Neural cell (in vitro differentiated cells): ENCODE results near the gene DGCR8. TPM values are rescaled to one million over a fixed set of nuclear protein-coding genes. Genes with fewer than 3 reads are reported as not detected.

Source experiments
- H2AFZ ChIP-seq: fragments of 200-600, 300-800 bp; sonication (generic), shearing (Covaris generic); 2 replicates; pipeline ENCODE4 v1.6.0; 2014; ENCODE audit warnings: low read depth, mild to moderate bottlenecking, antibody characterized with exemption, low read length, moderate library complexity
- H3F3A ChIP-seq: fragments of 200-600 bp; shearing (Covaris generic); 2 replicates; pipeline ENCODE4 v1.6.1; 2016; ENCODE audit warnings: mild to moderate bottlenecking, moderate library complexity, mixed read lengths, antibody characterized with exemption, low read length; ENCODE audit not compliant: insufficient read depth, poor library complexity, severe bottlenecking
- H3K27ac ChIP-seq: fragments of 200-600, 300-800 bp; sonication (generic), shearing (Covaris generic); 2 replicates; pipeline ENCODE4 v1.5.1; 2014; ENCODE audit warnings: mild to moderate bottlenecking, low read length, moderate library complexity
- H3K27me3 ChIP-seq: fragments of 300-800, 200-600 bp; sonication (generic), shearing (Covaris generic); 2 replicates; pipeline ENCODE4 v1.6.0; 2014; ENCODE audit warnings: mild to moderate bottlenecking, low read depth, low read length, moderate library complexity; ENCODE audit not compliant: insufficient read depth
- H3K36me3 ChIP-seq: fragments of 300-800, 200-600 bp; sonication (generic), shearing (Covaris generic); 2 replicates; pipeline ENCODE4 v1.5.1; 2014; ENCODE audit warnings: mild to moderate bottlenecking, antibody characterized with exemption, low read length, moderate library complexity; ENCODE audit not compliant: insufficient read depth
- H3K4me2 ChIP-seq: fragments of 300-800, 200-600 bp; sonication (generic), shearing (Covaris generic); 2 replicates; pipeline ENCODE4 v1.6.0; 2014; ENCODE audit warnings: mild to moderate bottlenecking, low read length
- H3K4me3 ChIP-seq: fragments of 300-800, 200-600 bp; sonication (generic), shearing (Covaris generic); 2 replicates; pipeline ENCODE4 v1.5.1; 2014; ENCODE audit warnings: mild to moderate bottlenecking, low read length, moderate library complexity
- H3K79me2 ChIP-seq: fragments of 200-600 bp; shearing (Covaris generic); replicated peaks from 2 replicates; pipeline ENCODE4 v1.6.0; 2014; ENCODE audit warnings: mild to moderate bottlenecking, low read length, moderate library complexity; ENCODE audit not compliant: insufficient read depth
- H3K9ac ChIP-seq: fragments of 300-800, 200-600 bp; sonication (generic), shearing (Covaris generic); 2 replicates; pipeline ENCODE4 v1.6.1; 2016; ENCODE audit warnings: mild to moderate bottlenecking, low read length, mixed read lengths
- H3K9me2 ChIP-seq: fragments of 200-600 bp; shearing (Covaris generic); 2 replicates; pipeline ENCODE4 v1.6.1; 2016; ENCODE audit warnings: mild to moderate bottlenecking, low read length, mixed read lengths; ENCODE audit not compliant: insufficient read depth
- H3K9me3 ChIP-seq: fragments of 200-600, 300-800 bp; sonication (generic), shearing (Covaris generic); 2 replicates; pipeline ENCODE4 v1.6.1; 2016; ENCODE audit warnings: mild to moderate bottlenecking, mixed run types, low read length, moderate library complexity, mixed read lengths
- H4K20me1 ChIP-seq: fragments of 200-600 bp; shearing (Covaris generic); 2 replicates; pipeline ENCODE4 v1.6.1; 2016; ENCODE audit warnings: mild to moderate bottlenecking, mixed run types; ENCODE audit not compliant: insufficient read depth
- CTCF ChIP-seq: fragments of 450-650 bp; IDR thresholded peaks from 2 replicates; pipeline ENCODE4 v1.5.1; 2014; ENCODE audit warnings: antibody characterized with exemption, mild to moderate bottlenecking, moderate library complexity; ENCODE audit not compliant: poor library complexity, severe bottlenecking
- EP300 ChIP-seq: fragments of 450-650 bp; conservative IDR thresholded peaks from 2 replicates; pipeline ENCODE4 v1.6.1; 2014; ENCODE audit warnings: antibody characterized with exemption, mild to moderate bottlenecking, moderate library complexity; ENCODE audit not compliant: poor library complexity, severe bottlenecking
- EZH2 ChIP-seq: fragments of 200-600, 300-800 bp; shearing (Covaris generic), sonication (generic); IDR thresholded peaks from 2 replicates; pipeline ENCODE4 v1.6.1; 2014; ENCODE audit warnings: antibody characterized with exemption, low read length, borderline replicate concordance, mild to moderate bottlenecking; ENCODE audit not compliant: insufficient read depth, poor library complexity, severe bottlenecking
- MXI1 ChIP-seq: fragments of 450-650 bp; conservative IDR thresholded peaks from 2 replicates; pipeline ENCODE4 v1.6.1; 2014; ENCODE audit warnings: antibody characterized with exemption, mild to moderate bottlenecking; ENCODE audit not compliant: poor library complexity, severe bottlenecking
- POLR2AphosphoS5 ChIP-seq: IDR thresholded peaks from 2 replicates; pipeline ENCODE4 v1.6.1; 2012
- RAD21 ChIP-seq: fragments of 450-650 bp; conservative IDR thresholded peaks from 2 replicates; pipeline ENCODE4 v1.6.1; 2014; ENCODE audit warnings: antibody characterized with exemption, mild to moderate bottlenecking, moderate library complexity
- REST ChIP-seq: IDR thresholded peaks from 2 replicates; pipeline ENCODE4 v1.6.1; 2012; ENCODE audit warnings: borderline replicate concordance
- SMC3 ChIP-seq: fragments of 450-650 bp; conservative IDR thresholded peaks from 2 replicates; pipeline ENCODE4 v1.6.1; 2014; ENCODE audit warnings: antibody characterized with exemption, mild to moderate bottlenecking, moderate library complexity; ENCODE audit not compliant: poor library complexity
- TAF1 ChIP-seq: IDR thresholded peaks from 2 replicates; pipeline ENCODE4 v1.6.1; 2012; ENCODE audit warnings: low read depth
- polyA plus RNA-seq: library from polyadenylated mRNA; depleted of rRNA; stranded (reverse); fragments of >200 nt; gene quantifications from 2 replicates; pipeline ENCODE4 v1.2.3, GENCODE V29; 2014

The DGCR8 gene
- polyA plus RNA-seq, 1 donor from 2014 or later: 48.9 TPM

GRCh38 chr22:20140107-20140445, 60.0 kb downstream of the DGCR8 start:
- no peaks in the 10 kb centered on the region for H3F3A ChIP-seq
- H3K27me3 ChIP-seq: no peaks in the 10 kb centered on the region
- H3K4me2 ChIP-seq: no peak overlapping the region
- H2AFZ ChIP-seq: no peak overlapping the region
- no peaks in the 10 kb centered on the region for H3K9me2 ChIP-seq
- H4K20me1 ChIP-seq: no peaks in the 10 kb centered on the region
- no peaks in the 10 kb centered on the region for H3K9me3 ChIP-seq
- TF ChIP-seq RAD21 (no peak), REST (no peak), MXI1 (no peak), EZH2 (no peak), TAF1 (no peak), CTCF (no peak), EP300 (no peak), POLR2AphosphoS5 (no peak), SMC3 (no peak)
- H3K9ac ChIP-seq: no peak overlapping the region
- no peaks in the 10 kb centered on the region for H3K36me3 ChIP-seq
- no peak overlapping the region for H3K27ac ChIP-seq
- H3K79me2 ChIP-seq: no peaks in the 10 kb centered on the region
- no peak overlapping the region for H3K4me3 ChIP-seq

- Histone ChIP-seq H3K27me3 (no peaks in the 10 kb centered on the region), H3F3A (no peaks in the 10 kb centered on the region), H3K79me2 (no peaks in the 10 kb centered on the region), H3K4me2 (no peak overlapping the region), H3K9me2 (no peaks in the 10 kb centered on the region), H2AFZ (no peak overlapping the region), H3K27ac (no peak overlapping the region), H3K9me3 (no peaks in the 10 kb centered on the region), H4K20me1 (no peaks in the 10 kb centered on the region), H3K4me3 (no peak overlapping the region), H3K36me3 (no peaks in the 10 kb centered on the region), H3K9ac (no peak overlapping the region)
- TF ChIP-seq CTCF (no peak), REST (no peak), MXI1 (no peak), SMC3 (no peak), RAD21 (no peak), EZH2 (no peak), EP300 (no peak), TAF1 (no peak), POLR2AphosphoS5 (no peak)
These were observed 60.5 kb downstream of the DGCR8 start for GRCh38 chr22:20140521-20140964.
